ENCODE results near the gene FERMT2. TPM values are rescaled to one million over a fixed set of nuclear protein-coding genes. Genes with fewer than 3 reads are reported as not detected.

The FERMT2 gene
- total and polyA plus RNA-seq, 12 donors, result 22.8 to 53.8 (median 40.1) TPM

GRCh38 chr14:52960627-52961026, 9.8 kb upstream of the FERMT2 start:
- WGBS, 4 donors, result 68 to 75% (median 72%) methylated on average over 3 of the region's 3 CpGs
- peak overlapping the region in 1 of 5 donors; percentile 42 for H3K27ac ChIP-seq
- no peaks in the 10 kb centered on the region for H3K9me3 ChIP-seq (replicated peaks in 1 of 3)
- H3K27me3 ChIP-seq, result no peaks in the 10 kb centered on the region
- DNase-seq, result peak in 3 of 7 donors; percentile 19 to 55 (median 22)
- H3K36me3 ChIP-seq (replicated peaks in 1 of 2), result no peaks in the 10 kb centered on the region
- intact Hi-C loops (cut with DNase I), result loop anchor here (5.0 to 10.0 kb wide), 3 partner anchors 94 to 138 kb away; no protein-coding TSS in a partner anchor
- TF ChIP-seq, protein P1, sequence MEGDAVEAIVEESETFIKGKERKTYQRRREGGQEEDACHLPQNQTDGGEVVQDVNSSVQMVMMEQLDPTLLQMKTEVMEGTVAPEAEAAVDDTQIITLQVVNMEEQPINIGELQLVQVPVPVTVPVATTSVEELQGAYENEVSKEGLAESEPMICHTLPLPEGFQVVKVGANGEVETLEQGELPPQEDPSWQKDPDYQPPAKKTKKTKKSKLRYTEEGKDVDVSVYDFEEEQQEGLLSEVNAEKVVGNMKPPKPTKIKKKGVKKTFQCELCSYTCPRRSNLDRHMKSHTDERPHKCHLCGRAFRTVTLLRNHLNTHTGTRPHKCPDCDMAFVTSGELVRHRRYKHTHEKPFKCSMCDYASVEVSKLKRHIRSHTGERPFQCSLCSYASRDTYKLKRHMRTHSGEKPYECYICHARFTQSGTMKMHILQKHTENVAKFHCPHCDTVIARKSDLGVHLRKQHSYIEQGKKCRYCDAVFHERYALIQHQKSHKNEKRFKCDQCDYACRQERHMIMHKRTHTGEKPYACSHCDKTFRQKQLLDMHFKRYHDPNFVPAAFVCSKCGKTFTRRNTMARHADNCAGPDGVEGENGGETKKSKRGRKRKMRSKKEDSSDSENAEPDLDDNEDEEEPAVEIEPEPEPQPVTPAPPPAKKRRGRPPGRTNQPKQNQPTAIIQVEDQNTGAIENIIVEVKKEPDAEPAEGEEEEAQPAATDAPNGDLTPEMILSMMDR (IDR thresholded peaks at IDR 0.05), result no peak
- H3K4me1 ChIP-seq (replicated peaks in 1 of 2), result no peaks in the 10 kb centered on the region
- no peak overlapping the region for H3K4me3 ChIP-seq

DNA sequence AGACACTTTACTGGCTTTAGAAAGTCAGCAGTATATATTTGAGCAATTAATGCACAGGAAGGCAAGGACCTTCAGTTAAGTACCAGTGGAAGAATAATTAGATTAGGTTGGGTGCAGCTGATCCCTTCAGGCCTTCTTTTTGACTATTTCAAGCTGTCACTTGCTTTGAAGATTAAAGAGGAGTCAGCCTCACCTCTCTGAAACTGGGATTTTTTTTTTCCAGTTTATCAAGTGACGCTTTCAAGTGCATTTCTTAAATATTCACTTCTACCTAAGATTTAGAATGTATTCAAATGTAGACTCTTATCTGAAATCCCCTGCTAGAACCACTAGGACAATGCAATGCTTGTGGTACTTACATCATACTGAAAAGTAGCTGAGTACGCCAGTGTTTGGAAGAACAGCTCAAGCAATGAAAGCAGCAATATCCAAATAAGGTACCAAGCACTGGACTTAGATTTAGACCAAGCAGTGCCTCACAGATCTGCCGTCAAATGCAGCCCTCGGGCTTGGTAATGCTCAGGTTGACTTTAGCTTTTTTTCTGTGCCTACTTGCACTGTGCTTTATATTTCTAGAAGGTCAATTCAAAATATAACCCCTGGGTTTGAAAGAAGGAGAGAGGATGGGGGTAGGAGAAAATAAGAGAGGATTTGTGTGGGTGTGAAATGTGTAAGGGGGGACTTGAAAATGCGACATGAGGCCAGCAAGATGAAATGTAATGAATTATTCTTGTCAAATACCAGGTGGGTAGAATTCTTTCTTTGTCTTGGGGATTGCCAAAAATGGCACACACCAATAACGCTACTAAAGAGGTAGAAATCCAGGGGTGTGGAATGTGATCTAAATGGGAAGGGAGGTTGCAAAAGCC, 3.7 kb upstream of the FERMT2 start:
- Histone ChIP-seq H3K27ac (no peak overlapping the region), H3K4me1 (replicated peaks in 1 of 2) (peaks cover 0 to 14% of the 10 kb centered on the region in 2 donors), H3K27me3 (no peaks in the 10 kb centered on the region), H3K4me3 (no peak overlapping the region), H3K36me3 (replicated peaks in 1 of 2) (no peaks in the 10 kb centered on the region), H3K9me3 (replicated peaks in 1 of 3) (no peaks in the 10 kb centered on the region)
- DNase-seq, result no peak
- WGBS, 4 donors, result 78 to 89% (median 85%) methylated on average over 6 of the region's 6 CpGs
- TF ChIP-seq, protein P1 (IDR thresholded peaks at IDR 0.05), result no peak
- no peak for TF ChIP-seq POLR2A (IDR thresholded peaks at IDR 0.05)
- intact Hi-C loops (cut with DNase I), result loop anchor here in 1 of 2 donors (5.0 kb wide), 1 partner anchor 127 kb away; no protein-coding TSS in a partner anchor

GRCh38 chr14:52951681-52952554, 1.1 kb upstream of the FERMT2 start:
- H3K27ac ChIP-seq, result peak overlapping the region; percentile 71 to 96 (median 91)
- intact Hi-C loops (cut with DNase I), result loop anchor here in 1 of 2 donors (5.0 kb wide), 1 partner anchor 125 kb away; no protein-coding TSS in a partner anchor
- peak; percentile 43 to 80 (median 64) for DNase-seq
- no peaks in the 10 kb centered on the region for H3K27me3 ChIP-seq
- no peaks in the 10 kb centered on the region for H3K36me3 ChIP-seq (replicated peaks in 1 of 2)
- H3K4me3 ChIP-seq, result peak overlapping the region in 3 of 4 donors; percentile 32 to 85 (median 78)
- no peaks in the 10 kb centered on the region for H3K9me3 ChIP-seq (replicated peaks in 1 of 3)
- 9 to 12% (median 10%) methylated on average over 15 of the region's 15 CpGs for WGBS, 4 donors
- TF ChIP-seq, protein P1 (IDR thresholded peaks at IDR 0.05), result peak; percentile 16 to 68 (median 49)
- TF ChIP-seq POLR2A (IDR thresholded peaks at IDR 0.05), result no peak
- H3K4me1 ChIP-seq (replicated peaks in 1 of 2), result peaks cover 3 to 25% of the 10 kb centered on the region in 2 donors
